Cardiac fibroblast (primary cell): ENCODE measurements around the gene PTPRN2.
A peak's percentile ranks its signal among the peaks of the same experiment; 100 is the strongest.

ENCODE experiments used
- DNase-seq, 2 donors: peaks; one replicate each; pipeline versions ENCODE4 v3.0.0 to v3.0.0-alpha.2; 2010; ENCODE audit warnings: low read depth in 2 of 2
- H3K4me3 ChIP-seq, 2 donors: replicated peaks in 1 of 2; 1 replicate in 1 of 2; 2 replicates in 1 of 2; pipeline ENCODE4 v1.5.1; 2011; ENCODE audit warnings: low read depth in 2 of 2, low read length in 2 of 2, mild to moderate bottlenecking in 2 of 2, moderate library complexity in 1 of 2
- CTCF ChIP-seq: IDR thresholded peaks from one replicate; pipeline ENCODE4 v1.5.1; 2011; ENCODE audit warnings: low read depth, mild to moderate bottlenecking, low read length, inconsistent platforms

PTPRN2 gene

DNA sequence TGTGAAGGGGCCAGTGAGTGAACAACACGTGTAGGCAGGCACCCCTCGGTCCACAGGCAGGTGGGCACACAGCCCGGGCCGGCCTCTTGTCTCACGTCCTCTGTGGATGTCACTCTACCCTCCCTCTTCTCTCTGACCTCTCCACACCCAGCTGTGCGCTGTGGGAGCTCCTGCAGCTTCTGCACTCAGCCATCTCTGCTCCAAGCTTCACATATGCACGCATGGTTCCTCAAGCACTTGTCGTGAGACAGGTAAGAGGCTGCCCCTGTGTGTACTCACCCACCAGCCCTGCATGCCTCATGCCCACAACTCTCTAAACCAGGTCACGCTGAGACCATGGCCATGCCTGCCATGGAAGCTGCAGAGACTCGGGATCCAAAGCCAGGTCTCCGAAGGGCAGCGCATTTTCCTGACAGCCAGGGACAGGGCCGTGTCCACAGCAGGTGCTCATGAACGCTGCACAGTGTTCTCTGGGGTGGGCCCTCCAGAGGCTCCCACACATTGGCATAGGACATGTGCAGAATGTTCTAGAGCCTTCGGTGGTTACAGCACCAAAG lies 477.5 kb downstream of the PTPRN2 start:
- no peak for DNase-seq
- TF ChIP-seq CTCF, result no peak
- H3K4me3 ChIP-seq, result no peak overlapping the region

DNA sequence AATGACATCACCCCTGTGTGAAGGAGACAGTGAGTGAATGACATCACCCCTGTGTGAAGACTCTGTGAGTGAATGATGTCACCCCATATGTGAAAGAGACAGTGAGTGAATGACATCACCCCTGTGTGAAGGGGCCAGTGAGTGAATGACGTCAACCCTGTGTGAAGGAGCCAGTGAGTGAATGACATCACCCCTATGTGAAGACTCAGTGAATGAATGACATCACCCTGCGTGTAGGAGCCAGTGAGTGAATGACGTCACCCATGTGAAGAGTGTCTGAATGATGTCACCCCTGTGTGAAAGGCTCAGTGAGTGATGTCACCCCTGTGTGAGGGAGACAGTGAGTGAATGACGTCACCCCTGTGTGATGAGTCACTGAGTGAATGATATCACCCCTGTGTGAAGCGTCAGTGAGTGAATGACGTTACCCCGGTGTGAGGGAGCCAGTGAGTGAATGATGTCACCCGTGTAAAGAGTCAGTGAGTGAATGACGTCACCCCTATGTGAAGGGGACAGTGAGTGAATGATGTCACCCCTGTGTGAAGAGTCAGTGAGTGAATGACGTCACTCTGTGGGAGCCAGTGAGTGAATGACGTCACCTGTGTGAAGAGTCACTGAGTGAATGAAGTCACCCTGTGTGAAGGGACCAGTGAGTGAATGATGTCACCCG lies 478.1 kb downstream of the PTPRN2 start:
- no peak overlapping the region for H3K4me3 ChIP-seq
- TF ChIP-seq CTCF, result no peak
- DNase-seq, result peak in 1 of 2 donors; percentile 9

DNA sequence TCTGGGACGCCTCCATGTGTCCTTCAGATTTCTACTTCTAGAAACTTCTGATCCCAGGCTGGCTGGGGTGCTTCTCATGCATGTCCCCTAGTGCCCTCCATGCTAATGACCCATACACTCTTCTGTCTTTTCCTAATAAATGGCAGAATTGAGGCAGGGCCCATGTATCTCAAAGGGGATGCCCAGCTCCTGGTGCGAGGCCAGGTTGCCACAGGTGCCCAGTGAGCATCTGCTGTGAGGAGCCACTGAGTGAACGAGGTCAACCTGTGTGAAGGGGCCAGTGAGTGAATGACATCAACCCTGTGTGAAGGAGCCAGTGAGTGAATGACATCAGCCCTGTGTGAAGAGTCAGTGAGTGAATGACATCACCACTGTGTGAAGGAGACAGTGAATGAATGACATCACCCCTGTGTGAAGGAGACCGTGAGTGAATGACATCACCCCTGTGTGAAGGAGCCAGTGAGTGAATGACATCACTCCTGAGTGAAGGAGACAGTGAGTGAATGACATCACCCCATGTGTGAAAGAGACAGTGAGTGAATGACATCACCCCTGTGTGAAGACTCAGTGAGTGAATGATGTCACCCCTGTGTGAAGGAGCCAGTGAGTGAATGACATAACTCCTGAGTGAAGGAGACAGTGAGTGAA lies 478.9 kb downstream of the PTPRN2 start:
- no peak for TF ChIP-seq CTCF

GRCh38 chr7:158107806-158108205 lies 479.8 kb downstream of the PTPRN2 start:
- no peak for DNase-seq
- no peak overlapping the region for H3K4me3 ChIP-seq
- no peak for TF ChIP-seq CTCF

More for the DNA sequence above, 478.9 kb downstream of the PTPRN2 start:
- H3K4me3 ChIP-seq, result no peak overlapping the region
- no peak for DNase-seq

DNA sequence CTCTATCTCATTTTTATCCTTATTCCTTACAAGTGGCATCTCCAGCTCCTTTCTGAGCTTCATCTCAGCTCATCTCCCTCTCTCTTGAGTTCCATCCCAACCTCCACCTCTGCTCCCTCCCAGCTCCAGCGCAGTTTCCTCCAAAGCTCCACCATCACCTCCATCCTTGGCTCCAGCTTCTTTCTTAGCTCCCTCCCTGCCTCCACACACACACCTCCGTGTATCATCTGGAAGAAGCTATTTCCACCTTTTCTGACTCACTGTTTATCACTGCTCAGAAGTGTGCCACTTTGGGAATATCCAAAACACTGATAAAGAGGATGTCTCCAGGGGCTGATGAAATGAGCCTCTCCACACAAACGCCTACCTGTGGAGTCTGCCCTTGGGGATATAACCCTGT lies 481.4 kb downstream of the PTPRN2 start:
- no peak for DNase-seq
- TF ChIP-seq CTCF, result no peak

DNA sequence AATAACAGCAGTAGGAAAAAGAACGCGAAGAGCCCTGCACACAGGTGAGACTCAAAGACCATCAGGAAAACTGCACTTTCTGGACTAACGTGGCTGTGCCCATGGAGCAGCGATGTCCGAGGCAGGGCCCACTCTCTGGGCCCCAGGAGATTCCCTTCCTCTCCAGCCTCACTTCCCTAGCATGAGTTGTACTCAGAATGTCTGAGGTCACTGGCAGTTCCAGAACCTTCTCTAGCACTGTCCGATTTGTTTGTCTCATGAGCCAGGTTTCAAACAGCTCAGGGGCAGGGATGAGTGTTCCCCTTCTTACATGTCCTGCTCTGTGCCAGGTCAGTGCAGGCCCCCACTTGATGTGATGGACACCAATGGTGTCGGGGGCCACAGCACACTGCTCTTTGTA lies 484.2 kb downstream of the PTPRN2 start:
- no peak for TF ChIP-seq CTCF
- DNase-seq, result no peak
- no peak overlapping the region for H3K4me3 ChIP-seq

More for the DNA sequence above, 481.4 kb downstream of the PTPRN2 start:
- H3K4me3 ChIP-seq, result no peak overlapping the region
